Endodermal cell (in vitro differentiated cells): ENCODE results near the gene CTNNA2. TPM values are rescaled to one million over a fixed set of nuclear protein-coding genes. Genes with fewer than 3 reads are reported as not detected.

Experiments
- DNase-seq: peaks from one replicate; pipeline ENCODE4 v3.0.0-alpha.2; 2017
- H3K27ac ChIP-seq: 2 replicates; pipeline ENCODE4 v1.5.1; 2013; ENCODE audit warnings: mild to moderate bottlenecking, low read depth, low read length, moderate library complexity
- H3K27me3 ChIP-seq: 2 replicates; pipeline ENCODE4 v1.6.1; 2013; ENCODE audit warnings: mild to moderate bottlenecking, low read length, moderate library complexity; ENCODE audit not compliant: insufficient read depth, control insufficient read depth, poor library complexity, severe bottlenecking
- H3K36me3 ChIP-seq: 2 replicates; pipeline ENCODE4 v1.7.0; 2013; ENCODE audit warnings: mild to moderate bottlenecking, low read length, moderate library complexity; ENCODE audit not compliant: control insufficient read depth, insufficient read depth
- H3K4me1 ChIP-seq: one replicate; pipeline ENCODE4 v1.7.0; 2013; ENCODE audit warnings: low read length; ENCODE audit not compliant: control insufficient read depth, insufficient read depth
- H3K4me3 ChIP-seq: 2 replicates; pipeline ENCODE4 v1.5.1; 2013; ENCODE audit warnings: mild to moderate bottlenecking, low read length, moderate library complexity
- H3K9ac ChIP-seq: 2 replicates; pipeline ENCODE4 v1.6.1; 2013; ENCODE audit warnings: mild to moderate bottlenecking, low read length, moderate library complexity; ENCODE audit not compliant: poor library complexity, severe bottlenecking; ENCODE audit errors: extremely low read depth
- H3K9me3 ChIP-seq: 2 replicates; pipeline ENCODE4 v1.6.1; 2013; ENCODE audit warnings: mild to moderate bottlenecking, low read length, moderate library complexity; ENCODE audit not compliant: control insufficient read depth
- H3K27ac Mint-ChIP-seq: 2 replicates; pipeline ENCODE4 v1.8.0; 2020; ENCODE audit warnings: mixed read lengths
- H3K27me3 Mint-ChIP-seq: 2 replicates; pipeline ENCODE4 v1.8.0; 2021; ENCODE audit warnings: mild to moderate bottlenecking, mixed read lengths; ENCODE audit not compliant: insufficient read depth
- H3K36me3 Mint-ChIP-seq: 2 replicates; pipeline ENCODE4 v1.8.0; 2020; ENCODE audit warnings: low read depth, mixed read lengths
- H3K4me1 Mint-ChIP-seq: 2 replicates; pipeline ENCODE4 v1.8.0; 2020; ENCODE audit warnings: mixed read lengths
- H3K4me3 Mint-ChIP-seq: 2 replicates; pipeline ENCODE4 v1.8.0; 2020; ENCODE audit warnings: mild to moderate bottlenecking, moderate library complexity, mixed read lengths
- H3K9me3 Mint-ChIP-seq: 2 replicates; pipeline ENCODE4 v1.8.0; 2020; ENCODE audit warnings: mild to moderate bottlenecking, mixed read lengths
- WGBS, 2 experiments: methylation state at CpG; one replicate each; pipeline versions ENCODE4 v1.1.5 to v1.1.7; 2013; ENCODE audit warnings: missing lambda C conversion rate in 2 of 2, mixed read lengths in 1 of 2; ENCODE audit not compliant: insufficient coverage in 1 of 2, insufficient read length in 1 of 2; 5-methylcytosine and 5-hydroxymethylcytosine counted together
- total RNA-seq, 2 donors: library from RNA; stranded (reverse); fragmentation: NEBNext Ultra II Directional in 1 of 2; extraction: Animal tissue kit (Norgen Biotek cat#: 25700) in 1 of 2; gene quantifications; 2 replicates in 1 of 2; 3 replicates in 1 of 2; pipeline ENCODE4 v1.2.1, GENCODE V29; 2021
- TF ChIP-seq, protein P1 (sequence below): fragments of 200-600 bp; sonication (generic); conservative IDR thresholded peaks from 2 replicates; pipeline ENCODE4 v1.5.0; 2021; ENCODE audit warnings: antibody characterized with exemption, mild to moderate bottlenecking

The CTNNA2 gene
- total RNA-seq, 2 donors from 2014 or later, result 7.7 to 9.8 TPM

DNA sequence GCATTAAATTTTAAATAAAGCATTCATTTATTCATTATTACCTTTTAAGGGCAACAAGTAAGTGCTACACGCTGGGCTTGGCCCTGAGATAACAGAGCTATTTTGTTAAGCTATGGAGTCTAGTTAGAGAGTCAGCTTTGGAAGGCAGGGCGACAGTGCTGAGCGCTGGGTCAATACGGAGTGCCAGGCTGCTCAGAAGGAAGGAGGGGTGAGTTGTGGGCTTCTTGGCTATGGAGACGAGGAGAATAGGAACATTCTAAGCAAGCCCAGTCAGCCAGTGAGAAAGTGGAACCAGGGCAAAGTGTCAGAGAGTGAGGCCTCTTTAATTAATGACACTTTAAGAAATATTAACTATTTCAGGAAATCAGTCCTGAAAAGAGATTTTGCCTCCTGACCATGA, 503.3 kb downstream of the CTNNA2 start:
- Histone ChIP-seq H3K36me3 (no peaks in the 10 kb centered on the region), H3K4me3 (no peak overlapping the region), H3K4me1 (no peaks in the 10 kb centered on the region), H3K27ac (no peak overlapping the region), H3K9ac (no peak overlapping the region), H3K9me3 (no peaks in the 10 kb centered on the region), H3K27me3 (peaks cover 12% of the 10 kb centered on the region)
- H3K27ac Mint-ChIP-seq, result no peak overlapping the region
- TF ChIP-seq, protein P1, sequence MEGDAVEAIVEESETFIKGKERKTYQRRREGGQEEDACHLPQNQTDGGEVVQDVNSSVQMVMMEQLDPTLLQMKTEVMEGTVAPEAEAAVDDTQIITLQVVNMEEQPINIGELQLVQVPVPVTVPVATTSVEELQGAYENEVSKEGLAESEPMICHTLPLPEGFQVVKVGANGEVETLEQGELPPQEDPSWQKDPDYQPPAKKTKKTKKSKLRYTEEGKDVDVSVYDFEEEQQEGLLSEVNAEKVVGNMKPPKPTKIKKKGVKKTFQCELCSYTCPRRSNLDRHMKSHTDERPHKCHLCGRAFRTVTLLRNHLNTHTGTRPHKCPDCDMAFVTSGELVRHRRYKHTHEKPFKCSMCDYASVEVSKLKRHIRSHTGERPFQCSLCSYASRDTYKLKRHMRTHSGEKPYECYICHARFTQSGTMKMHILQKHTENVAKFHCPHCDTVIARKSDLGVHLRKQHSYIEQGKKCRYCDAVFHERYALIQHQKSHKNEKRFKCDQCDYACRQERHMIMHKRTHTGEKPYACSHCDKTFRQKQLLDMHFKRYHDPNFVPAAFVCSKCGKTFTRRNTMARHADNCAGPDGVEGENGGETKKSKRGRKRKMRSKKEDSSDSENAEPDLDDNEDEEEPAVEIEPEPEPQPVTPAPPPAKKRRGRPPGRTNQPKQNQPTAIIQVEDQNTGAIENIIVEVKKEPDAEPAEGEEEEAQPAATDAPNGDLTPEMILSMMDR, result no peak
- 80 to 96% methylated on average over 1 to 5 of the region's 5 CpGs for WGBS, 2 experiments
- no peak for DNase-seq
- H3K9me3 Mint-ChIP-seq, result no peaks in the 10 kb centered on the region
- H3K27me3 Mint-ChIP-seq, result peaks cover 36% of the 10 kb centered on the region
- H3K4me1 Mint-ChIP-seq, result peaks cover 2% of the 10 kb centered on the region
- no peaks in the 10 kb centered on the region for H3K36me3 Mint-ChIP-seq
- H3K4me3 Mint-ChIP-seq, result no peak overlapping the region

GRCh38 chr2:80019571-80020460, 507.0 kb downstream of the CTNNA2 start:
- peaks cover 2% of the 10 kb centered on the region for H3K4me1 Mint-ChIP-seq

DNA sequence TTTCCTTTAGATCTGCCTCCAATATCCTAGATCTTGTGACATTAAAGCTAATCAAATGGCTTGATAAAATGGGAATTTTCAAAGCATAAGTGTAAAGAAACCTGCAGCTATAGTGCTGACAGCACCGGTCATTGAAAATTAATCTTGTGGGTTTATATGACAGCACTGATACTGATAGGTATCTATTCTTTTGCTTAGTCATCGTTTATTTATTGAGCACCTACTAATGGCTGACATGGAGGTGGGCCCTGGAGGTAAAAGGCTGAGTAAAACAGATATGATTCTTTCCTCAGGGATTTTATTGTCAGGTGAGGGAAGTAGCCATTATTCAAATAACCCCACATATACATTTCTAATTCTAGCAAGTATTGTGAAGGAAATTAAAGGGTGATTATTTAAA, 509.2 kb downstream of the CTNNA2 start:
- Mint-ChIP-seq H3K4me3 (no peak overlapping the region), H3K36me3 (no peaks in the 10 kb centered on the region), H3K4me1 (no peaks in the 10 kb centered on the region), H3K9me3 (no peaks in the 10 kb centered on the region), H3K27me3 (peaks cover 2% of the 10 kb centered on the region), H3K27ac (no peak overlapping the region)
- H3K27ac ChIP-seq, result no peak overlapping the region
- no peaks in the 10 kb centered on the region for H3K9me3 ChIP-seq
- H3K9ac ChIP-seq, result no peak overlapping the region
- H3K4me1 ChIP-seq, result no peaks in the 10 kb centered on the region
- 91 to 100% methylated on average over 1 to 2 of the region's 2 CpGs for WGBS, 2 experiments
- H3K27me3 ChIP-seq, result no peaks in the 10 kb centered on the region
- no peaks in the 10 kb centered on the region for H3K36me3 ChIP-seq
- H3K4me3 ChIP-seq, result no peak overlapping the region
- DNase-seq, result no peak
- TF ChIP-seq, protein P1, result no peak

More at GRCh38 chr2:80019571-80020460, 507.0 kb downstream of the CTNNA2 start:
- Histone ChIP-seq H3K4me1 (no peaks in the 10 kb centered on the region), H3K36me3 (no peaks in the 10 kb centered on the region), H3K4me3 (no peak overlapping the region), H3K27me3 (no peaks in the 10 kb centered on the region), H3K27ac (no peak overlapping the region), H3K9ac (no peak overlapping the region), H3K9me3 (no peaks in the 10 kb centered on the region)
- WGBS, 2 experiments, result 84 to 89% methylated on average over 6 of the region's 6 CpGs
- H3K9me3 Mint-ChIP-seq, result no peaks in the 10 kb centered on the region
- no peak for DNase-seq
- no peak overlapping the region for H3K4me3 Mint-ChIP-seq
- H3K27ac Mint-ChIP-seq, result no peak overlapping the region
- TF ChIP-seq, protein P1, result no peak
- no peaks in the 10 kb centered on the region for H3K36me3 Mint-ChIP-seq
- peaks cover 4% of the 10 kb centered on the region for H3K27me3 Mint-ChIP-seq
